ENCODE data around the gene PCK2. TPM values are rescaled to one million over a fixed set of nuclear protein-coding genes. Genes with fewer than 3 reads are reported as not detected.

The PCK2 gene
- total and polyA plus RNA-seq, 2 of the 13 experiments (the other 11 are each of a cell fraction or from before 2014, with no cell fraction given) = 129 to 272 TPM

GRCh38 chr14:24093901-24094840, at the start of gene PCK2 (continued):
- TF ChIP-seq POGK (CRISPR knock-in tag; conservative IDR thresholded peaks at IDR 0.05) = peak; percentile 100
- peak; percentile 55 for TF ChIP-seq FOSL2 (CRISPR knock-in tag; IDR thresholded peaks at IDR 0.05)
- no peak for TF ChIP-seq ZNF558 (CRISPR knock-in tag; IDR thresholded peaks at IDR 0.05; ENCODE audit: borderline replicate concordance)
- peak; percentile 97 for TF ChIP-seq SNAPC2 (CRISPR knock-in tag; IDR thresholded peaks at IDR 0.05)
- TF ChIP-seq FUBP1 (CRISPR knock-in tag; IDR thresholded peaks at IDR 0.05; ENCODE audit: borderline replicate concordance) = no peak
- TF ChIP-seq ZNF616 (CRISPR knock-in tag; IDR thresholded peaks at IDR 0.05; ENCODE audit: low read depth) = peak; percentile 94
- no peak for TF ChIP-seq KAT2B (IDR thresholded peaks at IDR 0.05; ENCODE audit: borderline replicate concordance, low read depth, low read length)
- no peak for TF ChIP-seq ZNF30 (CRISPR knock-in tag; IDR thresholded peaks at IDR 0.05)
- TF ChIP-seq ZBTB7B (CRISPR knock-in tag; IDR thresholded peaks at IDR 0.05) = peak; percentile 94
- peak; percentile 77; the same call in 1 of the 2 replicates for TF ChIP-seq TBX2 (CRISPR knock-in tag; IDR thresholded peaks at IDR 0.05; ENCODE audit: borderline replicate concordance)
- peak; percentile 94 for TF ChIP-seq ZNF512 (CRISPR knock-in tag; IDR thresholded peaks at IDR 0.05)
- TF ChIP-seq ZNF234 (CRISPR knock-in tag; conservative IDR thresholded peaks at IDR 0.05) = no peak
- peak; percentile 79 for TF ChIP-seq NFYC (CRISPR knock-in tag; IDR thresholded peaks at IDR 0.05)
- peak; percentile 98; the same call in 1 of the 2 replicates for TF ChIP-seq ZNF10 (CRISPR knock-in tag; IDR thresholded peaks at IDR 0.05; ENCODE audit: borderline replicate concordance, low read depth)
- no peak for TF ChIP-seq FOXA1 (IDR thresholded peaks at IDR 0.05)
- peak; percentile 59; the same call in 1 of the 2 replicates for TF ChIP-seq FOXA1 (CRISPR knock-in tag; IDR thresholded peaks at IDR 0.05)
- TF ChIP-seq ZUFSP (CRISPR knock-in tag; IDR thresholded peaks at IDR 0.05; ENCODE audit: borderline replicate concordance) = no peak
- no peak for TF ChIP-seq PHF21A (CRISPR knock-in tag; IDR thresholded peaks at IDR 0.05)
